Raji (cell line): ENCODE data around the gene NOXA1.

ENCODE experiments used
- POLR2A ChIP-seq: IDR thresholded peaks from 2 replicates; pipeline ENCODE4 v1.6.1; 2011; ENCODE audit warnings: low read depth, low read length, control low read depth; ENCODE audit not compliant: insufficient read depth

Gene NOXA1

GRCh38 chr9:137428841-137429545, 5.8 kb downstream of the NOXA1 start:
- TF ChIP-seq POLR2A, result no peak

GRCh38 chr9:137429546-137429890, 6.3 kb downstream of the NOXA1 start:
- no peak for TF ChIP-seq POLR2A

DNA sequence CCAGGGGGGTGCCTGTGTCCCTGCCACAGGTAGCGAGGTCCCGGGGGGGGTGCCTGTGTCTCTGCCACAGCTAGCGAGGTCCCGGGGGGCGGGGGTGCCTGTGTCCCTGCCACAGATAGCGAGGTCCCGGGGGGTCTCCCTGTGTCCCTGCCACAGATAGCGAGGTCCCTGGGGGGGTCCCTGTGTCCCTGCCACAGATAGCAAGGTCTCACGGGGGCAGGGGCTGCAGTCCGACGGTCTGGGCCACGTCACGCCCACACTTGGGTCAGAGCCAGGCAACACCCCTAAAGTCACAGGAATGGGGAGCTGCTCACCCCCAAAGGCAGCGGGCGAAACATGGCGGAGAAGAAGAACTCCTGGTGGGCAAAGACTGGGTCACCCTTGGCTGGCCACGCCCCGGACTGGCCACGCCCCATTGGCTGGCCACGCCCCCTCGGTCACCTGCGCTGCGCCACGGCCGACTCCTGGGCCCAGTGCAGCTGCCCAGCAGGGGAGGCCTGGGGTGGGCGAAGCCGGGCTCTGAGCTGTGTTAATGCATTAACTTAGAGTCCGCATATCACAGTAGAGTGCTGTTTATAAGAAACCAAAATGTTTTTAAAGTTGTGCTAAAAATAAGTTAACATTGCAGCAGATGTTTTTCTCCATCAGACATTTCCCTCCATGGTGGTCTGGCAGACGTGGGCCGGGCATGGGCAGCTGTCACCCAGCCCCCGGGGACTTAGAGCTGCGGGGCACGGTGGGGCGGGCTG, 7.0 kb downstream of the NOXA1 start:
- no peak for TF ChIP-seq POLR2A

- TF ChIP-seq POLR2A, result no peak
Observed at GRCh38 chr9:137430723-137431415, 7.7 kb downstream of the NOXA1 start.

DNA sequence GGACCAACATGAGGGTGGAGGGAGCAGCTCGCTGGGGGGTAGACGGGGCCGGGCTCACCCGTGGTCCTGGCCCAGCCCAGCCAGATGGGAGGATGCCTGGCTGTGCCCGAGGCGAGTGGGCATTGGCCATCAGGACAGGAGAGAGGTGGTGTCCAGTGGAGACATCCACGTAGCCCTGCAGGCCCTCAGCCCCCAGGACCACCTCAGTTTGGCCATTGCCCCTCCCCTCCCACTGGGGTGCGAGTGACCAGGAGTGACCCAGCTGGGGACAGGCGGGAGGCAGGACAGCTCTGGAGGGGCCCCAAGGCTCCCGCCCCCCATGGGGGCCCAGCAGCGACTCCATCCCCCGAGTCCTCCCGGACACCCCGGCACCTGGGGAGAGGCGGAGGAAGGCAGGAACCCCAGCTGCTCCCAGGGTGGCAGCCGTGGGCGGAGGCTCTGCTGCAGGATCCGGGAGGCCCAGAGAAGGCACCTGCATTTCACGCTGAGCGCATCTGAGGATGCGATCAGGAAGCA, 8.3 kb downstream of the NOXA1 start:
- TF ChIP-seq POLR2A, result no peak

DNA sequence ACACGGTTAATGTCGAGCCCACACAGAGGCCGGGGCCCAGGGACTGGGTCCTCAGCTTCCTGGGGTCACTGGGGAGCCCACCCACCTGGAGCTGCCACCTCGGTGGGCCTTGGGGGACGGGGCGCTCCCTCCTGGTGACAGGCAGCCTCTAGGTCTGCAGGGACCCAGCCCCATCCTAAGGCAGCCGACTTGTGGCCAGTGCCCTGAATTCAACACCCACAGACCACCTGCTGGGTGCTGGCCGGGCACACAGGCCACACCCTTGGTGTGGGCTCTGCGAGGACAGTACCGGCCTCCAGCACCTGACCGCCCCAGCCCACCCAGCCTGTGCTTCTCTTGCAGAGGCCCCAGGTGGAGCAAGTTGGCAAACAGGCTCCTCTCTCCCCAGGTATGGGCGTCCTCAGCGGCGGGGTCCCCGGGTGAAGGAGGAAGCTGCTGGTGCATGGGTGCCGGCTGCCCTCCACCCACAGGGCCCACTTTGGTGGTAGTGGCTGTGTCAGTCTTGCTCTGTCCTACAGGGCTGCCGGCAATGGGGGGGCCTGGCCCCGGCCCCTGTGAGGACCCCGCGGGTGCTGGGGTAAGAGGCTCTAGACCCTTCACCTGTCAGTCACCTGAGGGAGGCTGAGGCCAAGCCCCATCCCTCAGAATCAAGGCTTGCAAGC, 9.6 kb downstream of the NOXA1 start:
- no peak for TF ChIP-seq POLR2A

DNA sequence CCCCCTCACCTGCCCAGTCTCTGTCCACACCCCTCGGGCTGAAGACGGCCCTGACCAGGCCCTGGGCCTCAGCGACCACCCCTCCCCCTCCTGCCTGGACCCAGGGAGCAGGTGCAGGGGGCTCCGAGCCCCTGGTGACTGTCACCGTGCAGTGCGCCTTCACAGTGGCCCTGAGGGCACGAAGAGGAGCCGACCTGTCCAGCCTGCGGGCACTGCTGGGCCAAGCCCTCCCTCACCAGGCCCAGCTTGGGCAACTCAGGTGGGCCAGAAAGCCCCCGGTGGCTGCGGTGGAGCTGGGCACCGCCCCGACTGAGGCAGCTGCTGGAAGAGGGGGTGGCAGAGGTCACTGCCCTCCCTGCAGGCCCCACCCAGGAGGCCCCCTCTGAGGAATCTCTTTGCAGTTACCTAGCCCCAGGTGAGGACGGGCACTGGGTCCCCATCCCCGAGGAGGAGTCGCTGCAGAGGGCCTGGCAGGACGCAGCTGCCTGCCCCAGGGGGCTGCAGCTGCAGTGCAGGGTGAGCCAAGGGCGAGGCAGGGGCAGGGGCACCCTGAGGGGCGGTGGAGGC, 10.2 kb downstream of the NOXA1 start:
- no peak for TF ChIP-seq POLR2A

GRCh38 chr9:137433916-137434431, 10.8 kb downstream of the NOXA1 start:
- TF ChIP-seq POLR2A, result no peak

GRCh38 chr9:137434498-137435380, 11.5 kb downstream of the NOXA1 start:
- TF ChIP-seq POLR2A, result no peak

DNA sequence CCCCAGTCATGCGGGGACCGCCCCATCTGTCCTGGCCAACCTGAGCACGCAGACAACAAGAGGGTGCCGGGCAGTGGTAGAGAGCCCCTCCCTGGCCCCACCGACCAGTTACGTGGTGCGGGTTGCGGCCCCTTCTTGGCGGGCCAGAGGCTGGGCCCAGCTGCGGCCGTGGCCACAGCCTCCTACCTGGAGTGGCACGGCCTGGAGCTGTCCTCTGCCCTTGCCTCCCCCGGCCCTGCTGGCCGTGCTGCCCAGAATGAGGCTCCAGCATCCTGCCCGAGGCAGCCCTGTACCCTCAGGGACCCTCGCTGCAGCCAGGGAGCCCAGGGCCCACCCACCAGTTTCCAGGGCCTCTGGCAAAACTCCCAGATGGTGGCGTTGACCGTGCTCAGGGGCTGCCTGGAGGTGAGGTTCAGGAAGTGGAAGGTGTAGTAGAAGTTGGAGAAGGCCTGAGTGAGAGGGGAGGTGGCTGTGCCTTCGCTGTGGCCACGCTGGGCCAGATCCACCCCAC, 12.2 kb downstream of the NOXA1 start:
- TF ChIP-seq POLR2A, result no peak

DNA sequence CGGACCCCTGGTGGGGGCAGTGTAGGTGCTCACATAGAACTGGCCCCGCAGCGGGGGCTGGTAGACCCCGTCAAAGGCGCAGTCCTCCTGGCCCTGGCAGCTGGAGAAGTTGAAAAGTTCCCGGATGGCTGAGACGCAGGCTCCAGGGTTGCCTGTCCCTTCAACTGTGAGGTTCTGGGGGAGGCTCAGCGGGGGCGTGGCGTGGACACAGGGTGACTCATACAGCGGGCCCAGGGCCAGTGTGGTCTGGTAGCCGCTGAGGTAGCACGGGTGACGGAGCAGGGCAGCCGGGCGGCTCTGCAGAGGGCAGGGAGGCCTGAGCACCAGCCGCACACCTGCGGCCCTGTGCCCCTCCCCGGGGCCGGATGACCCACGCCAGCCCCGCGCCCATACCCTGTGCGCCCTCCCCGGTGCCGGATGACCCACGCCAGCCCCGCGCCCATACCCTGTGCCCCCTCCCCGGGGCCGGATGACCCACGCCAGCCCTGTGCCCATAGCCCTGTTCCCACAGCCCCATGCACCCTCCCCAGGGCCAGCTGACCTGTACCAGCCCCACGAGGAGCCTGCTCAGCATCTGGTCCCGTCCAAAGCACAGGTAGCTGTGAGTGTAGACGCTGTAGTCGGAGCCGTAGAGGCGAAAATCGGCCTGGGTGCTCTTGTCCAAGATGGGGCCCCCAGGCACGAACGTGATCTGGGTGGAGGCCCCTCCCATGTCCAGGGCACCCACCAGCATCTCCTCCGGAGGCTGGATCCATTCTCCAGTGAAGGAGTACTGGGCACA, 13.0 kb downstream of the NOXA1 start:
- no peak for TF ChIP-seq POLR2A

GRCh38 chr9:137436761-137437600, 13.8 kb downstream of the NOXA1 start:
- TF ChIP-seq POLR2A, result no peak
